Mesenchymal stem cell (in vitro differentiated cells and primary cell): ENCODE results near the gene OR5A1.

Experiments used
- DNase-seq: peaks from one replicate; pipeline ENCODE4 v3.0.0-alpha.2; 2013
- H2AFZ ChIP-seq: one replicate; pipeline ENCODE4 v1.6.1; 2013; ENCODE audit warnings: low read depth, mild to moderate bottlenecking, control low read depth, inconsistent platforms, low read length, moderate library complexity
- H2AK5ac ChIP-seq: 2 replicates; pipeline ENCODE4 v1.6.1; 2013; ENCODE audit warnings: low read length, moderate library complexity, mild to moderate bottlenecking, inconsistent platforms; ENCODE audit not compliant: severe bottlenecking
- H2BK120ac ChIP-seq: one replicate; pipeline ENCODE4 v1.6.1; 2013; ENCODE audit warnings: low read depth, mild to moderate bottlenecking, inconsistent platforms, low read length, moderate library complexity
- H2BK12ac ChIP-seq, 2 experiments: one replicate each; pipeline ENCODE4 v1.6.1; 2013; ENCODE audit warnings: inconsistent platforms in 2 of 2, low read length in 2 of 2, mild to moderate bottlenecking in 2 of 2, moderate library complexity in 2 of 2, control low read depth in 1 of 2
- H2BK15ac ChIP-seq: one replicate; pipeline ENCODE4 v1.6.1; 2013; ENCODE audit warnings: mild to moderate bottlenecking, low read depth, inconsistent platforms; ENCODE audit not compliant: poor library complexity, severe bottlenecking
- H2BK5ac ChIP-seq: 2 replicates; pipeline ENCODE4 v1.6.1; 2013; ENCODE audit warnings: low read depth, mild to moderate bottlenecking, low read length, control low read depth, inconsistent platforms; ENCODE audit not compliant: poor library complexity, severe bottlenecking
- H3K14ac ChIP-seq, 2 experiments: one replicate each; pipeline ENCODE4 v1.6.1; 2013; ENCODE audit warnings: inconsistent platforms in 2 of 2, low read length in 2 of 2, control low read depth in 1 of 2, mild to moderate bottlenecking in 1 of 2, moderate library complexity in 1 of 2
- H3K18ac ChIP-seq, 2 experiments: one replicate each; pipeline ENCODE4 v1.6.1; 2013; ENCODE audit warnings: inconsistent platforms in 2 of 2, low read length in 2 of 2, control low read depth in 1 of 2, low read depth in 1 of 2, mild to moderate bottlenecking in 1 of 2
- H3K23ac ChIP-seq, 2 experiments: one replicate each; pipeline ENCODE4 v1.6.1; 2013; ENCODE audit warnings: inconsistent platforms in 2 of 2, low read length in 2 of 2, mild to moderate bottlenecking in 2 of 2, moderate library complexity in 2 of 2, control low read depth in 1 of 2
- H3K27ac ChIP-seq: 2 replicates; pipeline ENCODE4 v1.5.1; 2013; ENCODE audit warnings: mild to moderate bottlenecking, moderate library complexity, low read length, control low read depth, inconsistent platforms; ENCODE audit not compliant: poor library complexity, severe bottlenecking
- H3K27me3 ChIP-seq, 2 experiments: 2 replicates each; pipeline versions ENCODE4 v1.6.1 to v1.7.0; 2013; ENCODE audit warnings: low read length in 2 of 2, mild to moderate bottlenecking in 2 of 2, moderate library complexity in 2 of 2, control low read depth in 1 of 2, inconsistent platforms in 1 of 2; ENCODE audit not compliant: control insufficient read depth in 1 of 2, insufficient read depth in 1 of 2
- H3K36me3 ChIP-seq, 2 experiments: 2 replicates each; pipeline versions ENCODE4 v1.6.1 to v1.7.0; 2013; ENCODE audit warnings: low read length in 2 of 2, control low read depth in 1 of 2, inconsistent platforms in 1 of 2, low read depth in 1 of 2, mild to moderate bottlenecking in 1 of 2; ENCODE audit not compliant: insufficient read depth in 2 of 2, control insufficient read depth in 1 of 2
- H3K4ac ChIP-seq, 2 experiments: one replicate each; pipeline ENCODE4 v1.6.1; 2013; ENCODE audit warnings: inconsistent platforms in 2 of 2, low read length in 2 of 2, mild to moderate bottlenecking in 2 of 2, moderate library complexity in 2 of 2, control low read depth in 1 of 2, low read depth in 1 of 2
- H3K4me1 ChIP-seq: 2 replicates; pipeline ENCODE4 v1.6.1; 2013; ENCODE audit warnings: low read depth, low read length, control low read depth; ENCODE audit not compliant: control insufficient read depth, insufficient read depth
- H3K4me2 ChIP-seq: 2 replicates; pipeline ENCODE4 v1.6.1; 2013; ENCODE audit warnings: low read length, mild to moderate bottlenecking, inconsistent platforms; ENCODE audit not compliant: poor library complexity, severe bottlenecking
- H3K4me3 ChIP-seq, 2 experiments: 2 replicates each; pipeline versions ENCODE4 v1.5.1 to v1.7.0; 2013; ENCODE audit warnings: low read length in 2 of 2, mild to moderate bottlenecking in 2 of 2, control low read depth in 1 of 2, low read depth in 1 of 2; ENCODE audit not compliant: insufficient read depth in 1 of 2
- H3K79me1 ChIP-seq: replicated peaks from 2 replicates; pipeline ENCODE4 v1.6.1; 2013; ENCODE audit warnings: mild to moderate bottlenecking, control low read depth, low read length, inconsistent platforms; ENCODE audit not compliant: poor library complexity, severe bottlenecking
- H3K9ac ChIP-seq: 2 replicates; pipeline ENCODE4 v1.7.0; 2013; ENCODE audit warnings: mild to moderate bottlenecking, low read length, moderate library complexity
- H3K9me3 ChIP-seq: 2 replicates; pipeline ENCODE4 v1.7.0; 2013; ENCODE audit warnings: mild to moderate bottlenecking, low read length; ENCODE audit not compliant: control insufficient read depth
- H4K8ac ChIP-seq: one replicate; pipeline ENCODE4 v1.6.1; 2013; ENCODE audit warnings: inconsistent platforms, mild to moderate bottlenecking, low read length, moderate library complexity
- H4K91ac ChIP-seq: one replicate; pipeline ENCODE4 v1.6.1; 2013; ENCODE audit warnings: mild to moderate bottlenecking, low read length, inconsistent platforms
- WGBS: methylation state at CpG from one replicate; pipeline ENCODE4 v1.1.7; 2013; ENCODE audit warnings: mixed read lengths; 5-methylcytosine and 5-hydroxymethylcytosine counted together

The OR5A1 gene

GRCh38 chr11:59403546-59403945, 32.7 kb upstream of the OR5A1 start:
- Histone ChIP-seq H3K4me1 (no peaks in the 10 kb centered on the region), H3K9ac (no peak overlapping the region), H2BK120ac (no peak overlapping the region), H2BK12ac (no peak overlapping the region), H2AK5ac (no peak overlapping the region), H3K18ac (no peak overlapping the region), H2AFZ (no peak overlapping the region), H4K91ac (no peak overlapping the region), H2BK15ac (no peak overlapping the region), H4K8ac (no peak overlapping the region), H3K4me2 (no peak overlapping the region), H3K27ac (no peak overlapping the region), H3K79me1 (no peaks in the 10 kb centered on the region), H3K4ac (no peak overlapping the region), H2BK5ac (no peak overlapping the region), H3K27me3 (no peaks in the 10 kb centered on the region), H3K4me3 (no peak overlapping the region), H3K14ac (no peak overlapping the region), H3K36me3 (no peaks in the 10 kb centered on the region), H3K23ac (no peak overlapping the region), H3K9me3 (peaks cover 23% of the 10 kb centered on the region)
- DNase-seq = no peak

DNA sequence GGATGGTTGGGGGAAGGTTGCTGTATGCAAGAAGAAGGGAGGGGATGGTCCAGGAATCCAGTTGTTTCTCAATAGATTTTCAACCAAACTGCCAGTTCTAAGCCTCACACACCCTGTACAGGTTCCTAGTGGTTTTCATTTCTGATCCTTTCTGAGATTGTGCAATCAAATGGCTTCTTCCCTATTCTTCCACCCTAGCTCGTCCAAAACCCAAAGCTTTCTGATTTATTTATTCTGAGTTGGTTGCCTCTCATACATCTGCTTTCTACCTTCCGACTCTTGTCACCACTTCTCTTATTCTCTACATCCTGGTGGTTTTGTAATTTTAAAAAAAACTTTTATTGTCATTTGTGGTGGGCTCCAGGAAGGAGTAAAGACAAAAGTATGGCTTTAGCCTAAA, 22.6 kb upstream of the OR5A1 start:
- Histone ChIP-seq H2BK15ac (no peak overlapping the region), H3K27ac (no peak overlapping the region), H2BK120ac (no peak overlapping the region), H3K79me1 (no peaks in the 10 kb centered on the region), H4K8ac (no peak overlapping the region), H4K91ac (no peak overlapping the region), H3K9ac (no peak overlapping the region), H3K4ac (no peak overlapping the region), H3K4me2 (no peak overlapping the region), H2BK5ac (no peak overlapping the region), H3K9me3 (peaks cover 27% of the 10 kb centered on the region), H3K18ac (no peak overlapping the region), H3K23ac (no peak overlapping the region), H2BK12ac (no peak overlapping the region), H3K27me3 (no peaks in the 10 kb centered on the region), H3K4me3 (no peak overlapping the region), H2AK5ac (no peak overlapping the region), H3K14ac (no peak overlapping the region), H3K36me3 (no peaks in the 10 kb centered on the region), H2AFZ (no peak overlapping the region), H3K4me1 (no peaks in the 10 kb centered on the region)
- 91% methylated on average over 1 of the region's 2 CpGs for WGBS
- DNase-seq = no peak

GRCh38 chr11:59415111-59415510, 21.2 kb upstream of the OR5A1 start:
- Histone ChIP-seq H3K27me3 (no peaks in the 10 kb centered on the region), H2BK120ac (no peak overlapping the region), H3K18ac (no peak overlapping the region), H3K36me3 (no peaks in the 10 kb centered on the region), H4K8ac (no peak overlapping the region), H3K4me1 (no peaks in the 10 kb centered on the region), H2BK12ac (no peak overlapping the region), H2BK15ac (no peak overlapping the region), H2AFZ (no peak overlapping the region), H2BK5ac (no peak overlapping the region), H3K9me3 (peaks cover 12% of the 10 kb centered on the region), H3K27ac (no peak overlapping the region), H3K4ac (no peak overlapping the region), H2AK5ac (no peak overlapping the region), H3K14ac (no peak overlapping the region), H3K4me2 (no peak overlapping the region), H3K79me1 (no peaks in the 10 kb centered on the region), H3K23ac (no peak overlapping the region), H3K4me3 (no peak overlapping the region), H3K9ac (no peak overlapping the region), H4K91ac (no peak overlapping the region)
- no peak for DNase-seq
- WGBS = no CpG with 5 or more reads among the region's 1 CpG

GRCh38 chr11:59416613-59417012, 19.7 kb upstream of the OR5A1 start:
- DNase-seq = no peak
- Histone ChIP-seq H2AFZ (no peak overlapping the region), H4K91ac (no peak overlapping the region), H3K9me3 (peaks cover 3% of the 10 kb centered on the region), H3K4me3 (no peak overlapping the region), H2BK5ac (no peak overlapping the region), H3K9ac (no peak overlapping the region), H3K14ac (no peak overlapping the region), H3K23ac (no peak overlapping the region), H4K8ac (no peak overlapping the region), H3K4me2 (no peak overlapping the region), H3K36me3 (no peaks in the 10 kb centered on the region), H2BK120ac (no peak overlapping the region), H2BK15ac (no peak overlapping the region), H2AK5ac (no peak overlapping the region), H3K4ac (no peak overlapping the region), H3K79me1 (no peaks in the 10 kb centered on the region), H3K4me1 (no peaks in the 10 kb centered on the region), H2BK12ac (no peak overlapping the region), H3K18ac (no peak overlapping the region), H3K27ac (no peak overlapping the region), H3K27me3 (no peaks in the 10 kb centered on the region)
- WGBS = 86% methylated on average over 3 of the region's 5 CpGs
